NCI-H1048 (cell line): ENCODE measurements around the gene ZNHIT6.

Experiments used
- DNase-seq: peaks from one replicate; lab custom pipeline; 2025; lab: John Stamatoyannopoulos, UW

ZNHIT6 gene

GRCh38 chr1:85617633-85618100 is 90.6 kb downstream of the ZNHIT6 start:
- no peak for DNase-seq

GRCh38 chr1:85616736-85617135 is 91.5 kb downstream of the ZNHIT6 start:
- no peak for DNase-seq

GRCh38 chr1:85616364-85616705 is 91.9 kb downstream of the ZNHIT6 start:
- no peak for DNase-seq

DNA sequence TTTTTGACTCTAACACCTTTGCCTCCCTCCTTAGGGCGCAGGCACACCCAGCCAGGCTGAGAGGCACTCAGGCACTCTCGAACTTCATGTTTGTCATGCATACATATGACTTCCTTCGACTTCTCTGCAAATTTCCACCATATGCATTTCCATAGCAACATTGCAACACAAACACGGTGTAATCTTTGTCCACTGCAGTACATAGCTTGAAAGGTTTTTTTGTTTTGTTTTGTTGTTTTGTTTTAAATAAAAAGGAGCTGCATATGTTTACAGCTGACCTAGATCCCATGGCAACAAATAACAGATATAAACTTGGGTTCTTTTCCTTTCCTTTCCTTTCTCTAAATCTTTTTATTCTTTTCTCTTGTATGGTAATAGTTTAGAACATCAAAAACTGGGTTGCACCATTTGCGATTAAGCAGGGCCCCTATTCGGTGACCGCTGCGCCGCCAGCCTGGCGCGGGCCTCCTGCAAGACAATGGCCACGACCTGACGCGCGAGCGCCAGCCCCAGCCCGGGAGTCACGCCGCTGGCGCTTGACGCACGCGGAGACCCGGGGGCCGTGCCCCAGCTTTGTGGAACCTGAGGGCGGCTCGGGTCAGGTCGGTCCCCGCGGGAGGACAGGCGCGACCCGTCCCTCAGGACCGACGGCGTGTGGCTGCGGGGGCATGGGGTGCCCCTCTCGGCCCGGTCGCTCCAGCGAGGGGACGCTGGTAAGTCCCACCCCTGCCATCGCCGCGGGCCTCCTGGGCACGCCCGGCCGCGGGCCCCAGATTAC is 92.5 kb downstream of the ZNHIT6 start:
- no peak for DNase-seq

DNA sequence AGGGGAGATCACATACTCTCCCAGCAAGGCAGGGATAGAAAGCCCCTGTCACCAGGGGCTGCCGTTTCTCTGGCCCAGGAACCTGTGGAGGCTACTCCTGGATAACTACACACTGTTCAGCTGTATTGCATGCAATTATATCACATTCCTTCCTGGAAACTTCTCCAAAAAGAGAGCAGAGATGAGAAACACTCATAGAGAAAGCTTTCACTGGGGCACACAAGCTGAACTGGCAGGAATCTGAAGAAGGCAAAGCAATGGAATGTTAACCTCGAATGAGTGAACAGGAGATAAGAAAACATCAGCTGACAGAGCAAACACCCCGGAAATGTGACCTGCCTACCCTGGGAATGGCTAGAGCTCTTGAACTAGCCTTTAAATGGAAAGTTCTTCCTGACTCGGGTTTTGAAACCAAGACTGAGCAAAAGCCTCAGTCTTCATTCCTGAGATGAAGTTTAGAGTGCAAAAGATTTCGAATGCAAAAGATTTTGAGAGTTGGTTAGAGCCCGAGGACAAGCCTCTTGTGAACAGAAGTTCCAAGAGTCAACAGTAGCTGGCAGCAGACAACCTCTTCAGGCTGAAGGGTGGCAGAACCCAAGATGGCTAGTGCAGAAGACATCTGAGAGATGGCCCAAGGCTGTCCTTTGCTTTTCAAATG is 95.4 kb downstream of the ZNHIT6 start:
- DNase-seq, result no peak

DNA sequence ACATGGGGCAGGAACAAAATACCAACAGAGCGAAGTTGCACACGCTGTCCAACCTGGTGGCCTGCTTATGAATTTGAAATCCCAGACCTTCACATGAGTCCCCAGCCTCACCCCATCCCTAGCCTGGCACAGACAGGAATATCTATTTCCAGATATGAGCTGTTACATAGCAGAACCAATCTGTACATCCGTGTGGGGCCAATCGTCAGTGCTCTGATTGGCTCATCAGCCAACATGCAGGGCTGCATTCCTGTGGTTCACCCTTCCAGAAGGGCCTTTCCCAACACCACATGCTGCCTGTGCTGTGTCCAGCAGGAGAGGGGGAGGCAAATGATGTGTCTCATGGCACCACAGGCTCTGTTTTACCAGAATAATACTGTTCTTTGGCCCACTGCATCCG is 96.4 kb downstream of the ZNHIT6 start:
- DNase-seq, result no peak

DNA sequence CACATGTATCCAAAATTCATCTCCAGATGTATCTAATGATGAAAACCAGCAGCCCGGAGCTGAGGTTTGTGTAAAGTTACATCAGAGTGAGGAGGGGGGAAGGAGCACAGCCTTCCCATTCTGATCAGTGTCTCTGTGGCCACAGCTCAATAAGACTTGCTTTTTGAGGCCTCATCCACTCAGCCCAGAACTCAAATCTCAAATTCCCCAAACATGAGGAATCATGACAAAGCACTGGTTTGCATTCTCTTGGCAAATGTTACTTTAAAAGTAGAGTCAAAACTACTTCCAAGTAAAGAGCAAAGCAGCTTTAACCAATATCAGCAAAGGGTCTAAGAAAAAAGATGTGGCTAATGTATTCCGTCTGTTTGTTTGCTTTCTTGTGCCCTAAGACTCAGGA is 96.8 kb downstream of the ZNHIT6 start:
- DNase-seq, result no peak

DNA sequence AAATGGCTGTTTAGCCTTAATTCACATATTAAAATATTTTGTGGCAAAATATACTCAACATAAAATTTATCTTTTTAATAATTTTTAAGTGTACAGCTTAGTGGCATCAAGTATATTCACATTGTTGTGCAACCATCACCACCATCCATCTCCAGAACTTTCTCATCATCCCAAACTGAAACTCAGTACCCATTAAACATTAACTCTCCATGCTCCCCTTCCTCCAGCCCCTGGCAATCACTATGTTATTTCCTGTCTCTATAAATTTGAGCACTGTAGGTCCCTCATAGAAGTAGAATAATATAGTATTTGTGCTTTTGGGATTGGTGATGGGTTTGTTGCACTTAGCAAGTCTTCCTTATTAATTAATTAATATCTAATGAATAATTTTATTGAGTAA is 98.3 kb downstream of the ZNHIT6 start:
- no peak for DNase-seq

DNA sequence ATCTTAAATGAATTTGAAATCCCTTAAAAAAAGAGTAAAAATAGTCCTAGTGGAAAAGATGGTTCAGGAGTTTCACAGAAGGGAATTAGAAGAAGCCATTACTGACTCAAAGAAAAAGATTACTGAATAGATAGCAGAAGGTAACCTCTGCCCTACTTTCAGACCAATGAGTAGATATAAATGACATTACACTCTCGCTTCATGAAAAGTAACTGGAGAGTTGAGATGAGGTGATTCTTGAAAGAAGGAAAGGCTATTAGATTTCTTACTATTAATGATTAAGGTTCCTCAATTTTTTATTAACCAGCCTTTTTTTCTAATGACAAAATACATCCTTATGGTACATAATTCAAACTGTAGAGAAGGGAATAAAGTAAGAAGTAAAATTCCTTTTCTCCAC is 99.4 kb downstream of the ZNHIT6 start:
- DNase-seq, result no peak

DNA sequence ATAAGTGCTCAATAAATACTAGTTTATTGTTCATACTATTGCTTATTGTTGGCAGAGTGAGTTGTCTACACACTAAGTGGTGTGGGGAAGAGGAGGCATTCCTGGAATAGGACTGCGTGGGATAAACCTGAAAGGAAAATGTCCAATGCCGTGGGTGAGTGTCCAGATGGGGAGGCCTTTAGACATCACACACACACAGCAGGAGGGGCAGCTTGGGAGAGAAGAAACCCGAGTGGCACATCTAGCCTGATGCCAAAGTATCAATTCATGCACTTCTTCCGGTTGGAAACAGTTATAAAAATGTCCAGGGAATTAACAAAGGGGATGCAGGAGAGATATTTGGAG is 100.3 kb downstream of the ZNHIT6 start:
- DNase-seq, result no peak

DNA sequence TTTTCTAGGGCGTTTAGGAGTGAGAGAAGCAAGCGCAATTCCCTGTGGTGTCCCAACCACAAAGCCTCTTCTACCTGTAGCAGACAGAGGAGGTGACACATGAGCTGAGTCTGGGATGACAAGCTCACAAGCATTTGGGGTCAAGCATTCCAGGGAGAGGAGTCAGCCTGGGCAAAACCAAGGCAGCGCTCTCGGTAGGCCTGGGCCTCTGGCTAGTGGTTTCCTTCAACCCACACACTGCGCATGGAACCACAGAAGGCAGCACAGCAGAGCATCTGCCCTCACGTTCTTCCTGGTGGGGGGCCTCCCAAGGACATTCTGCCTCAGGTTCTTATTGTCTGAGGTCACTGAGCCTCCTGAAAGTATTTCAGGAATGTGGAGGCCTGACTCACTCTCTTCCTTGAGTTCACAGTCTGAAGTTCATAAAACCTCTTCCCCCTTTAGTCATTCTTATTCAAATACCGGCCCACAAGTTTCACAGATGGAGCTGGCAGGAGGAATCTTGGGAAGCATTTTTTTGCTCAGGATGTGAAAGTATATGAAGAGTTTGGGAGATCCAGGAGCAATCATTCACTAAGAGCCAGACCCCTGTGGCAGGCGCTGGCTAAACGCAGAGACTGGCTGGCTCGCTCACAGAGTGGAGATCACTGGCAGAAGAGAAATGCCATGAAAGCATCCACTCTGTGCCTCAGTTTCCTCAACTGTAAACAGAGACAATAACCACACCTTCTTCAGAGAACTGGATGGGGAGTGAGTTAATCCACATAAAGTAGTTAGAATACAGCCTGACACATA is 100.9 kb downstream of the ZNHIT6 start:
- DNase-seq, result no peak

GRCh38 chr1:85606414-85606800 is 101.8 kb downstream of the ZNHIT6 start:
- no peak for DNase-seq

DNA sequence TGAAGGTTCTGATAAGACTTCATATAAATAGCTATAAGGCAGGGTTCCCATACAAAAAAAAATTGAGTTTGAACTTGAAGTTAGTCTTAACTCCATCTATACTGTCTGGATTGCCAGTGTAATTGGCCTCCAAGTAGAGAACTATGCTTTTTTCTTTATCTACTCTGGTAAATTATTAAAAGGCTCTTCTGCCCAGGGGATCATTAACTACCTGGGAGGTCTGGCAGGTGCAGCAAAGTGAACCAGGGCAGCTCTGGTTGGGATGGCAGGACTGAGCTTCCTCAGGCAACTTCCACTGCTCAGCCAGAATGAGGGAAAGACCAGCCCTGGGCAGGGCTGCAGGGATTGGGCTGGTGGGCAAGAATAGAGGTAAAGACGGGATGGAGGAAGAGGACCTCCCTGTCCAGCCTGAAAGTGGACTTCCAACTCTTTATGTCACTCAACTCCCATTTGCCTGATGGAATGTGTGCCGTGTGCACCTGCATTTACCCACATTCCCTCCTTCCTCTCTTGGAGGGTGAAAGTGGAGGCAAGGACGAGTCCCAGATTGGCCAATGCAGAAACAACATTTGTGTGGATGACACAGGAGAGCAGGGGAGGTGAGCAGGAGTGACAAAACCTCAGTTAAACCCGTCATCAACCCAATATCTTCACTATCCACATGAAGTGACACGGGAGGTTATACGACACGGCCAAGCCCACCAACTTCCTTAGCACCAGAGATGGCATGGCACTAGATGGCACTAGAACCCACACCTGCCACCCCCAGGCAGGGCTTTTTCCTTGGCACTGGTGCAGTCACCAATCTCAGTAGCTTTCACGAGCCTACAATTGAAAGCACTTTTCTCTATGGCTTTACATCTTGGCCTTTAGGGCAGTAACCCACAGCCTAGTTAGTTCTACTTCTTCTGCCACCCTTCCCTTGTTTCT is 102.5 kb downstream of the ZNHIT6 start:
- DNase-seq, result no peak

GRCh38 chr1:85604298-85604997 is 103.8 kb downstream of the ZNHIT6 start:
- DNase-seq, result no peak

GRCh38 chr1:85603086-85603880 is 105.0 kb downstream of the ZNHIT6 start:
- no peak for DNase-seq

DNA sequence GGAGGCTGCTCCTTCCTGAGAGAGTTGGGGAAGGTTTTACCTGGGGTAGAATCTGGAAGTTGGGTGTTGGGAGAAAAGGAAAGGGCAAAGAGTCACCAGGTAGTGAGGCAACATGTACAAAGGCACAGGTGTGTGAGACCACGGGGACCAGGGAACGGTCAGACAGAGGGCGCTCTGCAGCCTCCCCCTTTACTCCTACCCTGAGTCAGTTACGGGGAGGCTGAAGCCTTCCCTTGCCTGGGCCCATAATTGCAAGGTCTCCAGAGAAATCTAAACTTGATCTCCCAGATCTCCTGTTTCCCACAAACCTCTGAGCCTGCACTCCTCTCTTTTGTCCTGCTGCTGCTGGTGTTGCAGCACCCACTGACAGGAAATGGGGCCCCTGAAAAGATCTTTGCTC is 105.7 kb downstream of the ZNHIT6 start:
- DNase-seq, result no peak

DNA sequence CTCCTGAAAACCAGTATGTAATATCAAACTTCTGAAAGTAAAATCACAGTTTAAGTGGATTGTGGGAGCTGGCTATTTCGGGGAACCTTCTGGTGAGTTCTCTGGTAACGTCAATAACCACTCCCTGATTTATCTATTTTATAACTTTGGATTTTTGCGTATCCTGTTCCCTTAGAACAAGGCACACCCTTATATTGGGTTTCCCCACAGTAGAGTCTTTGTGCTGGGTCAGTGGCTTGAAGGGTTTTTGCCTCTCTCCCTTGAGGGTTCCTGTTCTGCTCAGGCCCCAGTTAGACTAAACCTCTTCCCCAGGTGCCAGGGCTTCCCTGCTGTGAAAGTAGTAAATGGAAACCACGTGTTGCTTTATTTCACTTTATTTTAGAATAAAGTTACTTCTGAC is 106.3 kb downstream of the ZNHIT6 start:
- DNase-seq, result no peak

- no peak for DNase-seq
Observed at GRCh38 chr1:85599681-85600080, 108.6 kb downstream of the ZNHIT6 start.
